GM12892 (cell line): ENCODE measurements around the gene UBE3A.

Experiments used
- POLR2A ChIP-seq: IDR thresholded peaks from 2 replicates; pipeline ENCODE4 v1.6.1; 2011; ENCODE audit warnings: low read depth, low read length, control low read depth
- POLR2AphosphoS5 ChIP-seq: IDR thresholded peaks from 2 replicates; pipeline ENCODE4 v1.6.1; 2011; ENCODE audit warnings: low read depth, low read length, control low read depth
- TAF1 ChIP-seq: IDR thresholded peaks from 2 replicates; pipeline ENCODE4 v1.6.1; 2011; ENCODE audit warnings: low read depth, mild to moderate bottlenecking, control low read depth, low read length, borderline replicate concordance

DNA sequence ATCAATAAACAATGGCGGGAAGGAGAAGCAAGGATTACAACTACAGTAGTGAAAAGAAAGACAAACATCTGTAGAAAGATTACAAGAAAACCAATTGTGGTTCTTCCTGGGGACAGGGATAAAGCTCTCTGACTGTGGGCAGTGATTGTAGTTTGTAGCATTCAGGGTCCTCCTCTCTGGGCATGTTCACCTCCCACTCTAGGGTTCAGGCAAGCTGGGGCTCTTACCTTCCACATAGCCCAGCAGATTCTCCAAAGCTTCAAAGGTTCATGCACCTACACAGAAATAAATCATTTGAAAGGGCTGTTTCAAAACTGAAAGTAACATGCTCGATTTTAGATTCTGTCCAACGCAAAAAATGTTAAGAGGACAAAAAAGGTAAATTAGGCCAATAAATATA lies 17.4 kb upstream of the UBE3A start:
- TF ChIP-seq TAF1 (no peak), POLR2A (no peak), POLR2AphosphoS5 (no peak)
